Astrocyte (in vitro differentiated cells and primary cell): ENCODE measurements around the gene RGS8. TPM values are rescaled to one million over a fixed set of nuclear protein-coding genes. Genes with fewer than 3 reads are reported as not detected.

ENCODE experiments used
- DNase-seq: peaks from one replicate; pipeline ENCODE4 v3.0.0-alpha.2; 2010; ENCODE audit warnings: low read depth
- FAIRE-seq: peaks from 2 replicates; lab custom pipeline; 2011; peaks lifted over from hg19 to GRCh38; lab: Jason Lieb, UNC
- H2AFZ ChIP-seq: 2 replicates; pipeline ENCODE4 v1.6.0; 2012; ENCODE audit warnings: low read depth, low read length, inconsistent platforms
- H3K27ac ChIP-seq: 2 replicates; pipeline ENCODE4 v1.5.1; 2011; ENCODE audit warnings: low read depth, low read length, inconsistent platforms
- H3K27me3 ChIP-seq: 2 replicates; pipeline ENCODE4 v1.6.0; 2011; ENCODE audit warnings: low read length, inconsistent platforms; ENCODE audit not compliant: insufficient read depth
- H3K36me3 ChIP-seq: 2 replicates; pipeline ENCODE4 v1.5.1; 2011; ENCODE audit warnings: low read length, inconsistent platforms; ENCODE audit not compliant: insufficient read depth
- H3K4me1 ChIP-seq: 2 replicates; pipeline ENCODE4 v1.5.1; 2011; ENCODE audit warnings: low read length, inconsistent platforms; ENCODE audit not compliant: insufficient read depth
- H3K4me2 ChIP-seq: 2 replicates; pipeline ENCODE4 v1.6.0; 2012; ENCODE audit warnings: low read length, inconsistent platforms
- H3K4me3 ChIP-seq: 2 replicates; pipeline ENCODE4 v1.5.1; 2011; ENCODE audit warnings: low read depth, mild to moderate bottlenecking, low read length, inconsistent platforms; ENCODE audit not compliant: insufficient read depth
- H3K79me2 ChIP-seq: 2 replicates; pipeline ENCODE4 v1.6.0; 2012; ENCODE audit warnings: mild to moderate bottlenecking, low read length, inconsistent platforms; ENCODE audit not compliant: insufficient read depth
- H3K9ac ChIP-seq: 2 replicates; pipeline ENCODE4 v1.6.0; 2012; ENCODE audit warnings: mild to moderate bottlenecking, low read length, inconsistent platforms
- H3K9me3 ChIP-seq: 2 replicates; pipeline ENCODE4 v1.5.1; 2012; ENCODE audit warnings: low read depth, mild to moderate bottlenecking, low read length, inconsistent platforms; ENCODE audit not compliant: insufficient read depth
- H4K20me1 ChIP-seq: 2 replicates; pipeline ENCODE4 v1.6.0; 2012; ENCODE audit warnings: low read length, inconsistent platforms; ENCODE audit not compliant: insufficient read depth
- H3K27ac Mint-ChIP-seq: one replicate; pipeline ENCODE4 v1.8.0; 2021; ENCODE audit warnings: mild to moderate bottlenecking, mixed read lengths; ENCODE audit not compliant: unreplicated experiment
- H3K27me3 Mint-ChIP-seq: one replicate; pipeline ENCODE4 v1.8.0; 2021; ENCODE audit warnings: low read depth, mixed read lengths; ENCODE audit not compliant: unreplicated experiment
- H3K36me3 Mint-ChIP-seq: one replicate; pipeline ENCODE4 v1.8.0; 2021; ENCODE audit warnings: low read depth, mixed read lengths; ENCODE audit not compliant: unreplicated experiment
- H3K4me1 Mint-ChIP-seq: one replicate; pipeline ENCODE4 v1.8.0; 2021; ENCODE audit warnings: low read depth, mixed read lengths; ENCODE audit not compliant: unreplicated experiment
- H3K4me3 Mint-ChIP-seq: one replicate; pipeline ENCODE4 v1.8.0; 2021; ENCODE audit warnings: mild to moderate bottlenecking, moderate library complexity, mixed read lengths; ENCODE audit not compliant: unreplicated experiment
- H3K9me3 Mint-ChIP-seq: one replicate; pipeline ENCODE4 v1.8.0; 2021; ENCODE audit warnings: mild to moderate bottlenecking, mixed read lengths; ENCODE audit not compliant: unreplicated experiment
- CTCF ChIP-seq: IDR thresholded peaks from 2 replicates; pipeline ENCODE4 v1.5.1; 2011; ENCODE audit warnings: low read depth, mild to moderate bottlenecking, inconsistent platforms, low read length, moderate library complexity; ENCODE audit not compliant: insufficient read depth
- EZH2 ChIP-seq: IDR thresholded peaks from 2 replicates; pipeline ENCODE4 v1.6.1; 2012; ENCODE audit warnings: mild to moderate bottlenecking, low read length, inconsistent platforms; ENCODE audit not compliant: insufficient read depth
- total RNA-seq: library from RNA; stranded (reverse); gene quantifications from 2 replicates; pipeline ENCODE4 v1.2.1, GENCODE V29; 2021

Gene RGS8
- total RNA-seq, 1 donor from 2014 or later = 0.09 TPM

- no peaks in the 10 kb centered on the region for H3K79me2 ChIP-seq
- H3K4me1 ChIP-seq = peaks cover 7% of the 10 kb centered on the region
- H3K36me3 Mint-ChIP-seq = no peaks in the 10 kb centered on the region
- H4K20me1 ChIP-seq = no peaks in the 10 kb centered on the region
- no peak for DNase-seq
- no peak for FAIRE-seq
- H3K9me3 ChIP-seq = no peaks in the 10 kb centered on the region
- H3K4me3 Mint-ChIP-seq = no peak overlapping the region
- H3K4me2 ChIP-seq = no peak overlapping the region
- H3K27ac ChIP-seq = no peak overlapping the region
- H3K4me3 ChIP-seq = no peak overlapping the region
- H3K36me3 ChIP-seq = no peaks in the 10 kb centered on the region
- TF ChIP-seq CTCF = no peak
- no peak for TF ChIP-seq EZH2
- H2AFZ ChIP-seq = no peak overlapping the region
- peaks cover 9% of the 10 kb centered on the region for H3K27me3 ChIP-seq
- H3K4me1 Mint-ChIP-seq = peaks cover 8% of the 10 kb centered on the region
- H3K27me3 Mint-ChIP-seq = peaks cover 26% of the 10 kb centered on the region
- H3K27ac Mint-ChIP-seq = no peak overlapping the region
- no peak overlapping the region for H3K9ac ChIP-seq
- H3K9me3 Mint-ChIP-seq = no peaks in the 10 kb centered on the region
Measured at GRCh38 chr1:182676274-182676673, 8.1 kb downstream of the RGS8 start.

GRCh38 chr1:182674346-182675246 is 9.8 kb downstream of the RGS8 start:
- H3K4me3 ChIP-seq = no peak overlapping the region
- Mint-ChIP-seq H3K27me3 (peaks cover 27% of the 10 kb centered on the region), H3K36me3 (no peaks in the 10 kb centered on the region), H3K9me3 (no peaks in the 10 kb centered on the region), H3K4me3 (no peak overlapping the region), H3K4me1 (peaks cover 8% of the 10 kb centered on the region), H3K27ac (no peak overlapping the region)
- no peaks in the 10 kb centered on the region for H3K4me1 ChIP-seq
- H3K27ac ChIP-seq = no peak overlapping the region
- TF ChIP-seq EZH2 = no peak
- no peak for TF ChIP-seq CTCF
- DNase-seq = peak; percentile 25
- H3K79me2 ChIP-seq = no peaks in the 10 kb centered on the region
- H2AFZ ChIP-seq = no peak overlapping the region
- H3K36me3 ChIP-seq = no peaks in the 10 kb centered on the region
- no peak for FAIRE-seq
- H3K4me2 ChIP-seq = no peak overlapping the region
- no peak overlapping the region for H3K9ac ChIP-seq
- H3K9me3 ChIP-seq = no peaks in the 10 kb centered on the region
- H4K20me1 ChIP-seq = no peaks in the 10 kb centered on the region
- peaks cover 9% of the 10 kb centered on the region for H3K27me3 ChIP-seq

- DNase-seq = no peak
- TF ChIP-seq CTCF (no peak), EZH2 (no peak)
- no peaks in the 10 kb centered on the region for H3K4me1 ChIP-seq
Measured at GRCh38 chr1:182672487-182672836, 11.9 kb downstream of the RGS8 start.

More at GRCh38 chr1:182672487-182672836, 11.9 kb downstream of the RGS8 start:
- H3K4me1 Mint-ChIP-seq = peaks cover 10% of the 10 kb centered on the region
- Histone ChIP-seq H3K79me2 (no peaks in the 10 kb centered on the region), H3K9ac (no peak overlapping the region), H3K36me3 (no peaks in the 10 kb centered on the region), H3K27me3 (peaks cover 9% of the 10 kb centered on the region), H3K9me3 (no peaks in the 10 kb centered on the region), H2AFZ (peak overlapping the region; percentile 10), H3K4me2 (no peak overlapping the region), H3K27ac (no peak overlapping the region), H4K20me1 (no peaks in the 10 kb centered on the region), H3K4me3 (no peak overlapping the region)
- H3K27ac Mint-ChIP-seq = no peak overlapping the region
- no peak overlapping the region for H3K4me3 Mint-ChIP-seq
- H3K36me3 Mint-ChIP-seq = no peaks in the 10 kb centered on the region
- peaks cover 19% of the 10 kb centered on the region for H3K27me3 Mint-ChIP-seq
- H3K9me3 Mint-ChIP-seq = no peaks in the 10 kb centered on the region
- FAIRE-seq = no peak
